Measurements from ENCODE around the gene VPS13D. TPM values are rescaled to one million over a fixed set of nuclear protein-coding genes. Genes with fewer than 3 reads are reported as not detected.

VPS13D gene, protein sequence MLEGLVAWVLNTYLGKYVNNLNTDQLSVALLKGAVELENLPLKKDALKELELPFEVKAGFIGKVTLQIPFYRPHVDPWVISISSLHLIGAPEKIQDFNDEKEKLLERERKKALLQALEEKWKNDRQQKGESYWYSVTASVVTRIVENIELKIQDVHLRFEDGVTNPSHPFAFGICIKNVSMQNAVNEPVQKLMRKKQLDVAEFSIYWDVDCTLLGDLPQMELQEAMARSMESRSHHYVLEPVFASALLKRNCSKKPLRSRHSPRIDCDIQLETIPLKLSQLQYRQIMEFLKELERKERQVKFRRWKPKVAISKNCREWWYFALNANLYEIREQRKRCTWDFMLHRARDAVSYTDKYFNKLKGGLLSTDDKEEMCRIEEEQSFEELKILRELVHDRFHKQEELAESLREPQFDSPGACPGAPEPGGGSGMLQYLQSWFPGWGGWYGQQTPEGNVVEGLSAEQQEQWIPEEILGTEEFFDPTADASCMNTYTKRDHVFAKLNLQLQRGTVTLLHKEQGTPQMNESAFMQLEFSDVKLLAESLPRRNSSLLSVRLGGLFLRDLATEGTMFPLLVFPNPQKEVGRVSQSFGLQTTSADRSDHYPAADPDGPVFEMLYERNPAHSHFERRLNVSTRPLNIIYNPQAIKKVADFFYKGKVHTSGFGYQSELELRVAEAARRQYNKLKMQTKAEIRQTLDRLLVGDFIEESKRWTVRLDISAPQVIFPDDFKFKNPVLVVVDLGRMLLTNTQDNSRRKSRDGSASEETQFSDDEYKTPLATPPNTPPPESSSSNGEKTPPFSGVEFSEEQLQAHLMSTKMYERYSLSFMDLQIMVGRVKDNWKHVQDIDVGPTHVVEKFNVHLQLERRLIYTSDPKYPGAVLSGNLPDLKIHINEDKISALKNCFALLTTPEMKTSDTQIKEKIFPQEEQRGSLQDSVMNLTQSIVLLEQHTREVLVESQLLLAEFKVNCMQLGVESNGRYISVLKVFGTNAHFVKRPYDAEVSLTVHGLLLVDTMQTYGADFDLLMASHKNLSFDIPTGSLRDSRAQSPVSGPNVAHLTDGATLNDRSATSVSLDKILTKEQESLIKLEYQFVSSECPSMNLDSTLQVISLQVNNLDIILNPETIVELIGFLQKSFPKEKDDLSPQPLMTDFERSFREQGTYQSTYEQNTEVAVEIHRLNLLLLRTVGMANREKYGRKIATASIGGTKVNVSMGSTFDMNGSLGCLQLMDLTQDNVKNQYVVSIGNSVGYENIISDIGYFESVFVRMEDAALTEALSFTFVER (N-terminal part only)
- polyA plus RNA-seq (2013, experiment 1 of 2) = 5.7 TPM
- 6.9 TPM for polyA plus RNA-seq (2013, experiment 2 of 2)

GRCh38 chr1:12229835-12230548 lies at the start of gene VPS13D:
Gene VPS13D, plus strand, starts transcription at chr1:12230030. Its CDS starts 4,237 bp downstream, at chr1:12234267.
- H3K27ac ChIP-seq (ENCODE audit: low read depth, low read length) = no peak within 1 kb of the TSS
- under 1% methylated on average over 77 of the region's 77 CpGs for WGBS

DNA sequence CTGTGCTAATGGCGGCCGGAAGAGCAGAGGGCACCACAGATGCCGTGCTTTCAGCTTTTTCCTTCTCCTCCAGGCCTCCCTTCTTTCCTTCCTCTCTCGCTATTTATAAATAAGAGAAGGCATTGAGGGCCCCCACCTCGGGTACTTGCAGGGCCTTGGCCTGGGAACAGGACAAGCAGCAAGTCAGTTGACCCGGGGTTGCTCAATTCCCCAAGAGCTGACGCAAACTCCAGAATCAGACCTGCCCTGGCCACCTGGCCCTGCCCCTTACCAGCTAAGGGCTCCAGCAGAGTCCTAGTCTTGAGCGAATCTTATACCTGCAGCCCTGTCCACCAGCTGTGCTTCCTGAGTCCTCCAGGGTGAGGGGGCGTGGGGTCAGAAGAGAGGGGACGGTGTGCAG lies 49.5 kb upstream of the VPS13D start:
- no peak overlapping the region for H3K4me3 ChIP-seq (ENCODE audit: low read length)
- peaks cover 15% of the 10 kb centered on the region; the same call in 1 of the 2 replicates for H3K4me1 ChIP-seq (ENCODE audit: insufficient read depth, low read length)
- no peaks in the 10 kb centered on the region for H3K27me3 ChIP-seq (ENCODE audit: insufficient read depth, low read length)
- 0 out of 2 replicates have a peak, but pooled peaks cover 1% of the 10 kb centered on the region for H3K9me3 ChIP-seq (ENCODE audit: insufficient read depth, low read depth, low read length)
- H3K9ac ChIP-seq (ENCODE audit: low read depth, low read length) = no peak overlapping the region
- H3K27ac ChIP-seq (ENCODE audit: low read depth, low read length) = no peak overlapping the region
- H3K36me3 ChIP-seq (ENCODE audit: insufficient read depth, low read length) = no peaks in the 10 kb centered on the region
- WGBS = 95% methylated on average over 10 of the region's 10 CpGs

More at GRCh38 chr1:12229835-12230548, at the start of gene VPS13D:
- no peaks in the 10 kb centered on the region for H3K27me3 ChIP-seq (ENCODE audit: insufficient read depth, low read length)
- peaks cover 5% of the 10 kb centered on the region; the same call in 1 of the 2 replicates for H3K36me3 ChIP-seq (ENCODE audit: insufficient read depth, low read length)
- peaks cover 12% of the 10 kb centered on the region; the same call in 1 of the 2 replicates for H3K4me1 ChIP-seq (ENCODE audit: insufficient read depth, low read length)
- no peaks in the 10 kb centered on the region for H3K9me3 ChIP-seq (ENCODE audit: insufficient read depth, low read depth, low read length)
- peak within 1 kb of the TSS; percentile 89 for H3K4me3 ChIP-seq (ENCODE audit: low read length)
- peak within 1 kb of the TSS; percentile 69 for H3K9ac ChIP-seq (ENCODE audit: low read depth, low read length)

- Histone ChIP-seq H3K36me3 (ENCODE audit: insufficient read depth, low read length) (no peaks in the 10 kb centered on the region), H3K4me3 (ENCODE audit: low read length) (no peak overlapping the region), H3K9ac (ENCODE audit: low read depth, low read length) (no peak overlapping the region), H3K4me1 (ENCODE audit: insufficient read depth, low read length) (peaks cover 15% of the 10 kb centered on the region; the same call in 1 of the 2 replicates), H3K27ac (ENCODE audit: low read depth, low read length) (no peak overlapping the region), H3K9me3 (ENCODE audit: insufficient read depth, low read depth, low read length) (0 out of 2 replicates have a peak, but pooled peaks cover 3% of the 10 kb centered on the region), H3K27me3 (ENCODE audit: insufficient read depth, low read length) (no peaks in the 10 kb centered on the region)
- WGBS = 93% methylated on average over 7 of the region's 7 CpGs
Measured at GRCh38 chr1:12180903-12181302, 48.9 kb upstream of the VPS13D start.

DNA sequence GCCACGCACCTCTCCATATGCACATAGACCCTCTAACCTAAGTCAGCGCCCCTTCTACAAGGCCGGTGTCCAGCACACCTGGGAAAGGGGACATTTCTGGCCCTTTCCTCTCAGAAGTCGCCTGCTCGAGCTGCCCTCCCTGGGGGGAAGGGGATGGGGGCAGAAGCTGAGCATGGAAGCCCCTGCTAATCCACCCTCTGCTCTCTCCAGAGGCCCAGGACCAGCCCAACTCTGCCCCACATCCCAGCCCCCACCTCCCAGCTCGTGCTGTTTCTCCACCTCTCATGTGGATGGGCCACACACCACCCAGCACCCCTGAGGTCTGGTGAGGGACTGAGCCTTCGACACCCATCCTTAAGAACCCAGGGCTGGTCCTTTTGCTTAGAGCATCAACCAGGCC lies 48.3 kb upstream of the VPS13D start:
- no peaks in the 10 kb centered on the region for H3K36me3 ChIP-seq (ENCODE audit: insufficient read depth, low read length)
- no peak overlapping the region for H3K9ac ChIP-seq (ENCODE audit: low read depth, low read length)
- H3K27me3 ChIP-seq (ENCODE audit: insufficient read depth, low read length) = no peaks in the 10 kb centered on the region
- WGBS = 93% methylated on average over 5 of the region's 7 CpGs
- peaks cover 15% of the 10 kb centered on the region; the same call in 1 of the 2 replicates for H3K4me1 ChIP-seq (ENCODE audit: insufficient read depth, low read length)
- 0 out of 2 replicates have a peak, but pooled peaks cover 3% of the 10 kb centered on the region for H3K9me3 ChIP-seq (ENCODE audit: insufficient read depth, low read depth, low read length)
- H3K27ac ChIP-seq (ENCODE audit: low read depth, low read length) = no peak overlapping the region
- no peak overlapping the region for H3K4me3 ChIP-seq (ENCODE audit: low read length)

GRCh38 chr1:12182410-12182984 lies 47.3 kb upstream of the VPS13D start:
- no peak overlapping the region for H3K4me3 ChIP-seq (ENCODE audit: low read length)
- H3K4me1 ChIP-seq (ENCODE audit: insufficient read depth, low read length) = peaks cover 12% of the 10 kb centered on the region; the same call in 1 of the 2 replicates
- WGBS = 83% methylated on average over 4 of the region's 4 CpGs
- H3K9me3 ChIP-seq (ENCODE audit: insufficient read depth, low read depth, low read length) = 0 out of 2 replicates have a peak, but pooled peaks cover 3% of the 10 kb centered on the region
- no peaks in the 10 kb centered on the region for H3K36me3 ChIP-seq (ENCODE audit: insufficient read depth, low read length)
- no peak overlapping the region for H3K9ac ChIP-seq (ENCODE audit: low read depth, low read length)
- no peak overlapping the region for H3K27ac ChIP-seq (ENCODE audit: low read depth, low read length)
- H3K27me3 ChIP-seq (ENCODE audit: insufficient read depth, low read length) = no peaks in the 10 kb centered on the region

- no peak overlapping the region for H3K27ac ChIP-seq (ENCODE audit: low read depth, low read length)
- no peak overlapping the region for H3K9ac ChIP-seq (ENCODE audit: low read depth, low read length)
- WGBS = 75% methylated on average over 7 of the region's 7 CpGs
- H3K36me3 ChIP-seq (ENCODE audit: insufficient read depth, low read length) = no peaks in the 10 kb centered on the region
- no peak overlapping the region for H3K4me3 ChIP-seq (ENCODE audit: low read length)
- no peaks in the 10 kb centered on the region for H3K27me3 ChIP-seq (ENCODE audit: insufficient read depth, low read length)
- H3K9me3 ChIP-seq (ENCODE audit: insufficient read depth, low read depth, low read length) = 0 out of 2 replicates have a peak, but pooled peaks cover 3% of the 10 kb centered on the region
- H3K4me1 ChIP-seq (ENCODE audit: insufficient read depth, low read length) = peaks cover 6% of the 10 kb centered on the region
Measured at GRCh38 chr1:12183095-12183794, 46.6 kb upstream of the VPS13D start.

DNA sequence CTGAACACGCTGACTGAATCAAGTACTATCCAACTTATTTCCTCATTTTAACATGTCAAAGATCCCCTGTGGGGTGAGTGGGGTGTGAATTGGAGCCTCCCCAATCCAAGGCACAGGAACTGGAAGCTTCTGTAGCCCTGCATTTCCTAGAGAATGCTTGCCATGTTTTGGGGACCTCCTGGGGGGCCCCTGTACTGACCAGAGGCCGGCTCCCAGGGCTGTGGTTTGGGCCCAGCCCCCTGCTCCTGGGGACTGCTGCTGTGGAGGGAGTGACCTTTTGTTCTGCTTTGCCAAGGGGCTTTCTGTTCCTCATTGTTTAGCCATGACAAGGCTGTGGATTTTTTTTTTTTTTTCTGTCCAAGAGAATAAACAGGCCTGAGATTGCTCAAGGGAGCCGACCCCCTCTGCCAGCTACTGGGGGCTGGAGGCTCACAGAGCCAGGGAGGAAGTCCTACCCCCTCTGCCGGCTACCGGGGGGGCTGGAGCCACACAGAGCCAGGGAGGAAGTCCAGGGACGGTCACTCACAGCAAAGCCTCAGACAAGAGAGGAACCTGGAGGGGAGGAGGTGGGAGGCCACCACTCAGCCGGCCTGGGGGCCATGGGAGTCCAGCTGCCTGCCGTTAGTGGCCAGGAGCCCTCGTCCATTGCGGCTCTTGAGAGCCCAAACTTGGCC lies 45.7 kb upstream of the VPS13D start:
- Histone ChIP-seq H3K9ac (ENCODE audit: low read depth, low read length) (no peak overlapping the region), H3K36me3 (ENCODE audit: insufficient read depth, low read length) (no peaks in the 10 kb centered on the region), H3K9me3 (ENCODE audit: insufficient read depth, low read depth, low read length) (0 out of 2 replicates have a peak, but pooled peaks cover 3% of the 10 kb centered on the region), H3K27me3 (ENCODE audit: insufficient read depth, low read length) (no peaks in the 10 kb centered on the region), H3K4me3 (ENCODE audit: low read length) (no peak overlapping the region), H3K27ac (ENCODE audit: low read depth, low read length) (0 out of 2 replicates have a peak overlapping the region, but pooled peaks have one; percentile 45), H3K4me1 (ENCODE audit: insufficient read depth, low read length) (peaks cover 6% of the 10 kb centered on the region)
- WGBS = 56% methylated on average over 9 of the region's 10 CpGs

DNA sequence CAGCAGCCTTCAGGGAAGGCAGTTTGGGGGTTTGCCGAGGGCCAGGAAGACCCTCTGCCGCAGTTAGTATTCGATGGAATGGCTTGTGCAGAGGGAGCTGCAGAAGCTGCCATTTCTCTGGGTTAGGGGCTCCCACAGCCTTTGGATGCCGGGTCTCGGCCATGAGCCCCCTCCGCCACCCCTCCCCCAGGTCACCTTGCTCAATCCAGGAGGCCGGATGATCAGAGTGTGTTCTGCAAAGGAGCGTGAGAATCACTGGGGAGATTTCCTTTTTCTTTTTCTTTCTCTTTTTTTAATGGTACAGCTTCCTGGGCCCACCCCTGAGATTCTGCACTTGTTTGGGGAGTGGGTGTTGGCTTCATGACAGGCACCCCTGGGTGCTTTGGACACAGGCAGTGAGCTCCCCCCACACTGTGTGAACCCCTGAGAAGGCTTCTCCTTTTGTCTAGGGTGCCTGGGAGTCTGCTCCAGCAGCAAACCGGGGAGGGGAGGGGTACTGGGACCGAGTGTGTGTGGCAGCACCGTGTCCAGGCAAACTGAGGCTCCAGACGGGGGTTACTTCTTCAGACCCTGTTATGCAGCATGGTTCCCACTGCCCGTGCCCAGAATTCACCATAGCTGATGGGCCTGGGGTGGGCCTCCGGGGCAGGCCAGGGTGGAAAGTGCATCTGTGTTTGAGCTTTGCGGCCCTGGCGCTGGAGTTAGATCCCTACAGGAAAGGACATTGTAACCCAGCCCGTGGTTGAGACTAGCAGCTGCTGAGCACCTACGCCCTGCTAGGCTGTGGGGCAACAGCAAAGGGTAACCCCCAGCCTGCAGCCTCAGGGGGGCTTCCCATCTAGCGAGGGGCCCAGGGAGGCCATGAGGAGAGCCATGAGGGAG lies 44.6 kb upstream of the VPS13D start:
- Histone ChIP-seq H3K9ac (ENCODE audit: low read depth, low read length) (no peak overlapping the region), H3K36me3 (ENCODE audit: insufficient read depth, low read length) (no peaks in the 10 kb centered on the region), H3K4me3 (ENCODE audit: low read length) (no peak overlapping the region), H3K27me3 (ENCODE audit: insufficient read depth, low read length) (no peaks in the 10 kb centered on the region), H3K4me1 (ENCODE audit: insufficient read depth, low read length) (peaks cover 6% of the 10 kb centered on the region), H3K27ac (ENCODE audit: low read depth, low read length) (no peak overlapping the region), H3K9me3 (ENCODE audit: insufficient read depth, low read depth, low read length) (0 out of 2 replicates have a peak, but pooled peaks cover 3% of the 10 kb centered on the region)
- 95% methylated on average over 19 of the region's 19 CpGs for WGBS

All from HUES64 (cell line).